NCI-H2171 treated with DMSO at 0.1 percent for 48 hours (cell line): ENCODE measurements around the gene OR51F1.
"Not testable (repeated sequence)": the region's sequence is repeated elsewhere in the genome, so short reads cannot be mapped to it uniquely, and the experiment has no call there.

Source experiments
- DNase-seq: peaks from one replicate; lab custom pipeline; 2025; lab: John Stamatoyannopoulos, UW

OR51F1 gene

GRCh38 chr11:4769838-4770237, at the start of gene OR51F1:
OR51F1 (minus strand) TSS chr11:4769938; CDS start chr11:4769938, 0 bp downstream.
- DNase-seq = no peak

GRCh38 chr11:4809246-4809645, 39.5 kb upstream of the OR51F1 start:
- no peak for DNase-seq

GRCh38 chr11:4808476-4808875, 38.7 kb upstream of the OR51F1 start:
- no peak for DNase-seq

GRCh38 chr11:4804280-4804679, 34.5 kb upstream of the OR51F1 start, which contains the start of gene OR52R1:
OR52R1 (minus strand) TSS chr11:4804380; CDS start chr11:4804380, 0 bp downstream.
- no peak for DNase-seq

GRCh38 chr11:4801316-4801715, 31.6 kb upstream of the OR51F1 start:
- not testable (repeated sequence) for DNase-seq

GRCh38 chr11:4798427-4799183, 28.9 kb upstream of the OR51F1 start:
- no peak for DNase-seq

- DNase-seq = no peak
Observed at GRCh38 chr11:4797206-4797605, 27.5 kb upstream of the OR51F1 start.

GRCh38 chr11:4782454-4782853, 12.7 kb upstream of the OR51F1 start:
- no peak for DNase-seq

- no peak for DNase-seq
Observed at GRCh38 chr11:4768094-4768493, 1.6 kb downstream of the OR51F1 start.

GRCh38 chr11:4766420-4767043, 3.2 kb downstream of the OR51F1 start:
- no peak for DNase-seq

GRCh38 chr11:4763096-4763495, 6.6 kb downstream of the OR51F1 start:
- no peak for DNase-seq

GRCh38 chr11:4751201-4751600, 18.5 kb downstream of the OR51F1 start:
- no peak for DNase-seq

- DNase-seq = no peak
Observed at GRCh38 chr11:4748438-4748837, 21.3 kb downstream of the OR51F1 start.

GRCh38 chr11:4740735-4741134, 29.0 kb downstream of the OR51F1 start:
- DNase-seq = no peak

- DNase-seq = no peak
Observed at GRCh38 chr11:4727171-4727570, 42.6 kb downstream of the OR51F1 start.

- not testable (repeated sequence) for DNase-seq
Observed at GRCh38 chr11:4722616-4723534, 46.9 kb downstream of the OR51F1 start.
